Smooth muscle cell (in vitro differentiated cells): ENCODE data around the gene GALE. TPM values are rescaled to one million over a fixed set of nuclear protein-coding genes. Genes with fewer than 3 reads are reported as not detected.

Source experiments
- DNase-seq: peaks from one replicate; lab custom pipeline; 2025; ENCODE audit not compliant: unreplicated experiment; lab: John Stamatoyannopoulos, UW
- H2AFZ ChIP-seq: fragments of 200-600 bp; sonication (generic); 2 replicates; pipeline ENCODE4 v1.6.0; 2016; ENCODE audit warnings: antibody characterized with exemption, low read depth, mild to moderate bottlenecking
- H3F3A ChIP-seq: fragments of 200-600 bp; sonication (generic); 2 replicates; pipeline ENCODE4 v1.6.0; 2017; ENCODE audit warnings: antibody characterized with exemption, low read depth
- H3K27ac ChIP-seq: fragments of 200-600 bp; sonication (generic); 2 replicates; pipeline ENCODE4 v1.5.1; 2016; ENCODE audit warnings: low read depth, mild to moderate bottlenecking
- H3K27me3 ChIP-seq: fragments of 200-600 bp; sonication (generic); 2 replicates; pipeline ENCODE4 v1.6.1; 2016; ENCODE audit warnings: low read depth, mild to moderate bottlenecking
- H3K36me3 ChIP-seq: fragments of 200-600 bp; sonication (generic); 2 replicates; pipeline ENCODE4 v1.5.1; 2016; ENCODE audit warnings: low read depth
- H3K4me1 ChIP-seq: fragments of 200-600 bp; sonication (generic); 2 replicates; pipeline ENCODE4 v1.5.1; 2016; ENCODE audit warnings: low read depth
- H3K4me2 ChIP-seq: fragments of 200-600 bp; sonication (generic); 2 replicates; pipeline ENCODE4 v1.6.0; 2016; ENCODE audit warnings: mild to moderate bottlenecking
- H3K4me3 ChIP-seq: fragments of 200-600 bp; sonication (generic); 2 replicates; pipeline ENCODE4 v1.5.1; 2016; ENCODE audit warnings: mild to moderate bottlenecking
- H3K79me2 ChIP-seq: fragments of 200-600 bp; sonication (generic); 2 replicates; pipeline ENCODE4 v1.6.0; 2016; ENCODE audit warnings: low read depth, mild to moderate bottlenecking
- H3K9ac ChIP-seq: fragments of 200-600 bp; sonication (generic); 2 replicates; pipeline ENCODE4 v1.6.0; 2016; ENCODE audit warnings: low read depth
- H3K9me3 ChIP-seq: fragments of 200-600 bp; sonication (generic); replicated peaks from 2 replicates; pipeline ENCODE4 v1.5.1; 2016; ENCODE audit warnings: low read depth
- H4K20me1 ChIP-seq: fragments of 200-600 bp; sonication (generic); 2 replicates; pipeline ENCODE4 v1.6.0; 2016; ENCODE audit warnings: low read depth
- CTCF ChIP-seq: fragments of 200-600 bp; sonication (generic); IDR thresholded peaks from 2 replicates; pipeline ENCODE4 v1.5.1; 2017; ENCODE audit warnings: borderline replicate concordance, mild to moderate bottlenecking, antibody characterized with exemption; ENCODE audit not compliant: insufficient read depth, poor library complexity, severe bottlenecking
- WGBS: methylation state at CpG from one replicate; pipeline ENCODE4 v1.1.7; 2016; ENCODE audit warnings: low lambda C conversion rate; 5-methylcytosine and 5-hydroxymethylcytosine counted together
- polyA plus RNA-seq: library from polyadenylated mRNA; unstranded; fragments of >200 nt; fragmentation: Nextera tagmentation; extraction: Ambion mirVana; gene quantifications from 2 replicates; pipeline ENCODE4 v1.2.1, GENCODE V29; 2016
- total RNA-seq: library from RNA; depleted of rRNA; stranded (reverse); fragments of >200 nt; gene quantifications from 2 replicates; pipeline ENCODE4 v1.2.3, GENCODE V29; 2014

The GALE gene
- total and polyA plus RNA-seq, 2 experiments from 2014 or later: 51.7 to 75.2 TPM

- H3F3A ChIP-seq: no peaks in the 10 kb centered on the region
- 1% methylated on average over 34 of the region's 42 CpGs for WGBS
- H3K4me2 ChIP-seq: peak within 1 kb of the TSS; percentile 94
- H3K4me1 ChIP-seq: peaks cover 8% of the 10 kb centered on the region
- H2AFZ ChIP-seq: peak within 1 kb of the TSS; percentile 80
- H3K4me3 ChIP-seq: peak within 1 kb of the TSS; percentile 95
- H3K9me3 ChIP-seq: no peaks in the 10 kb centered on the region
- H3K9ac ChIP-seq: peak within 1 kb of the TSS; percentile 96
- H3K36me3 ChIP-seq: no peaks in the 10 kb centered on the region
- H3K27ac ChIP-seq: peak within 1 kb of the TSS; percentile 90
- no peaks in the 10 kb centered on the region for H3K27me3 ChIP-seq
- peaks cover 12% of the 10 kb centered on the region for H3K79me2 ChIP-seq
- DNase-seq: peak; percentile 74
- no peaks in the 10 kb centered on the region for H4K20me1 ChIP-seq
- no peak for TF ChIP-seq CTCF
These were observed 24.7 kb upstream of the GALE start, which contains the start of gene HMGCL for GRCh38 chr1:23825076-23825761. TSS of gene HMGCL (minus strand) at chr1:23825429. CDS start at chr1:23825415, 14 bp downstream.

GRCh38 chr1:23824711-23825075 is 24.1 kb upstream of the GALE start:
- DNase-seq: no peak
- no peaks in the 10 kb centered on the region for H4K20me1 ChIP-seq
- H3K9ac ChIP-seq: peak overlapping the region; percentile 96
- no peaks in the 10 kb centered on the region for H3K9me3 ChIP-seq
- peaks cover 12% of the 10 kb centered on the region for H3K79me2 ChIP-seq
- H3F3A ChIP-seq: no peaks in the 10 kb centered on the region
- peak overlapping the region; percentile 80 for H2AFZ ChIP-seq
- peaks cover 8% of the 10 kb centered on the region for H3K4me1 ChIP-seq
- no peaks in the 10 kb centered on the region for H3K27me3 ChIP-seq
- peak overlapping the region; percentile 95 for H3K4me3 ChIP-seq
- WGBS: 9% methylated on average over 8 of the region's 8 CpGs
- no peaks in the 10 kb centered on the region for H3K36me3 ChIP-seq
- peak overlapping the region; percentile 90 for H3K27ac ChIP-seq
- no peak for TF ChIP-seq CTCF
- peak overlapping the region; percentile 94 for H3K4me2 ChIP-seq

- WGBS: 92% methylated on average over 7 of the region's 7 CpGs
- Histone ChIP-seq H4K20me1 (no peaks in the 10 kb centered on the region), H3K27ac (no peak overlapping the region), H3K27me3 (no peaks in the 10 kb centered on the region), H3K4me1 (peaks cover 8% of the 10 kb centered on the region), H3K79me2 (peaks cover 12% of the 10 kb centered on the region), H3K9me3 (no peaks in the 10 kb centered on the region), H3K4me3 (peak overlapping the region; percentile 95), H3K4me2 (peak overlapping the region; percentile 94), H3K9ac (no peak overlapping the region), H2AFZ (no peak overlapping the region), H3K36me3 (no peaks in the 10 kb centered on the region), H3F3A (no peaks in the 10 kb centered on the region)
- TF ChIP-seq CTCF: no peak
- no peak for DNase-seq
These were observed 23.2 kb upstream of the GALE start for GRCh38 chr1:23823767-23824166.

GRCh38 chr1:23817633-23818032 is 17.1 kb upstream of the GALE start:
- Histone ChIP-seq H3F3A (no peaks in the 10 kb centered on the region), H4K20me1 (no peaks in the 10 kb centered on the region), H3K4me2 (no peak overlapping the region), H3K27ac (no peak overlapping the region), H3K36me3 (peaks cover 7% of the 10 kb centered on the region), H3K27me3 (no peaks in the 10 kb centered on the region), H3K4me3 (no peak overlapping the region), H3K9me3 (no peaks in the 10 kb centered on the region), H3K79me2 (no peaks in the 10 kb centered on the region), H3K4me1 (no peaks in the 10 kb centered on the region), H3K9ac (no peak overlapping the region), H2AFZ (no peak overlapping the region)
- 92% methylated on average over 3 of the region's 3 CpGs for WGBS
- no peak for DNase-seq
- TF ChIP-seq CTCF: no peak
